Spleen (tissue), 7 donors: ENCODE measurements around the gene MAST2.

Experiments used
- POLR2AphosphoS5 ChIP-seq, 3 donors: sonication (generic); formaldehyde crosslinking; IDR thresholded peaks; one replicate each; pipeline ENCODE4 v1.5.1; 2017; ENCODE audit warnings: antibody characterized with exemption in 3 of 3
- TF ChIP-seq, protein P1 (sequence below), 11 experiments: fragments of 200-600 bp in 7 of 11; fragments of 450-650 bp in 4 of 11; sonication (generic) in 4 of 11; IDR thresholded peaks in 8 of 11; conservative IDR thresholded peaks in 3 of 11; 1 replicate in 7 of 11; 2 replicates in 4 of 11; pipeline versions ENCODE4 v1.4.0 to v1.8.0; 2016 to 2021; ENCODE audit warnings: antibody characterized with exemption in 11 of 11, inconsistent platforms in 4 of 11, mild to moderate bottlenecking in 1 of 11
- donor health status: DM: no; HTN: no; CAD: no; lungs with moderate emphysema.
- donor health status: DM: no; HTN: no; CAD: no.
- donor health status: DM: no; HTN: no; CAD: no.

DNA sequence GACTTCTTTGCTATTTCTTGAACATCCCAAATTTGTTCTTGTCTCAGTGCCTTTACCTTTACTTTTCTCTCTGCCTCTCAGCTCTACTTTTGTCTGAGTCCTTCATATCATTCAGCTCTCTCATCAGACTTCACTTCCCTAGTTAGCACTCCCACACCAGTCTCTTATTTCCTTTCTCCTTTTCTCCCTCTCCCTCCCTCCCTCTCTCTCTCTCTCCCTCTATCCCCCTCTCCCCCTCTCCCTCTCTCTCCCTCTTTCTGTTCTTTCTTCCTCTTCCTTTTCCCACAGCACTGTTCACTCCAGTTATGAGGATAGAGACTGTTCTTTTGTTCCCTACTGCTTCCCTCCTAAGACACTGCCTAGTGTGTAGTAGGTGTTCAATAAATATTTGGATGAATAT is 154.9 kb downstream of the MAST2 start:
- TF ChIP-seq, protein P1, sequence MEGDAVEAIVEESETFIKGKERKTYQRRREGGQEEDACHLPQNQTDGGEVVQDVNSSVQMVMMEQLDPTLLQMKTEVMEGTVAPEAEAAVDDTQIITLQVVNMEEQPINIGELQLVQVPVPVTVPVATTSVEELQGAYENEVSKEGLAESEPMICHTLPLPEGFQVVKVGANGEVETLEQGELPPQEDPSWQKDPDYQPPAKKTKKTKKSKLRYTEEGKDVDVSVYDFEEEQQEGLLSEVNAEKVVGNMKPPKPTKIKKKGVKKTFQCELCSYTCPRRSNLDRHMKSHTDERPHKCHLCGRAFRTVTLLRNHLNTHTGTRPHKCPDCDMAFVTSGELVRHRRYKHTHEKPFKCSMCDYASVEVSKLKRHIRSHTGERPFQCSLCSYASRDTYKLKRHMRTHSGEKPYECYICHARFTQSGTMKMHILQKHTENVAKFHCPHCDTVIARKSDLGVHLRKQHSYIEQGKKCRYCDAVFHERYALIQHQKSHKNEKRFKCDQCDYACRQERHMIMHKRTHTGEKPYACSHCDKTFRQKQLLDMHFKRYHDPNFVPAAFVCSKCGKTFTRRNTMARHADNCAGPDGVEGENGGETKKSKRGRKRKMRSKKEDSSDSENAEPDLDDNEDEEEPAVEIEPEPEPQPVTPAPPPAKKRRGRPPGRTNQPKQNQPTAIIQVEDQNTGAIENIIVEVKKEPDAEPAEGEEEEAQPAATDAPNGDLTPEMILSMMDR (IDR thresholded peaks at IDR 0.05 in 8 of 11, conservative IDR thresholded peaks at IDR 0.05 in 3 of 11) = no peak
- TF ChIP-seq POLR2AphosphoS5 (IDR thresholded peaks at IDR 0.05) = no peak
